GM21360 (cell line): Measurements from ENCODE around the gene GARIN5A.

Experiments used
- ATAC-seq: cut with Tn5 transposase; IDR thresholded peaks from one replicate; pipeline ENCODE4 v1.9.1; 2021; ENCODE audit warnings: mild to moderate bottlenecking, moderate library complexity; ENCODE audit not compliant: unreplicated experiment

GARIN5A gene

GRCh38 chr19:50509366-50509765 lies 32.7 kb upstream of the GARIN5A start:
- ATAC-seq, result no peak

GRCh38 chr19:50508843-50509190 lies 32.2 kb upstream of the GARIN5A start:
- no peak for ATAC-seq

GRCh38 chr19:50507376-50507775 lies 30.7 kb upstream of the GARIN5A start:
- ATAC-seq, result no peak

GRCh38 chr19:50506700-50507099 lies 30.1 kb upstream of the GARIN5A start:
- no peak for ATAC-seq

- no peak for ATAC-seq
Observed at GRCh38 chr19:50505856-50506611, 29.4 kb upstream of the GARIN5A start.

GRCh38 chr19:50501568-50502475 lies 25.2 kb upstream of the GARIN5A start:
- ATAC-seq, result no peak

GRCh38 chr19:50501186-50501567 lies 24.5 kb upstream of the GARIN5A start:
- ATAC-seq, result no peak

- ATAC-seq, result no peak
Observed at GRCh38 chr19:50500753-50501151, 24.1 kb upstream of the GARIN5A start.

- ATAC-seq, result no peak
Observed at GRCh38 chr19:50500060-50500752, 23.6 kb upstream of the GARIN5A start.

GRCh38 chr19:50498219-50499056 lies 21.8 kb upstream of the GARIN5A start:
- no peak for ATAC-seq

GRCh38 chr19:50497022-50497405 lies 20.4 kb upstream of the GARIN5A start:
- ATAC-seq, result no peak

- no peak for ATAC-seq
Observed at GRCh38 chr19:50496189-50497021, 19.8 kb upstream of the GARIN5A start.

GRCh38 chr19:50495020-50495531 lies 18.4 kb upstream of the GARIN5A start:
- ATAC-seq, result no peak

- ATAC-seq, result no peak
Observed at GRCh38 chr19:50494186-50495019, 17.8 kb upstream of the GARIN5A start.

GRCh38 chr19:50493171-50493570 lies 16.5 kb upstream of the GARIN5A start:
- no peak for ATAC-seq

- ATAC-seq, result no peak
Observed at GRCh38 chr19:50492303-50493052, 15.8 kb upstream of the GARIN5A start.

- no peak for ATAC-seq
Observed at GRCh38 chr19:50490991-50491472, 14.4 kb upstream of the GARIN5A start.

GRCh38 chr19:50490411-50490811 lies 13.8 kb upstream of the GARIN5A start:
- ATAC-seq, result no peak
